Hepatocyte (in vitro differentiated cells): ENCODE results near the gene TMEM169.

Source experiments
- EZH2 ChIP-seq: fragments of 200-600 bp; sonication (generic); IDR thresholded peaks from 2 replicates; pipeline ENCODE4 v1.6.1; 2016; ENCODE audit warnings: antibody characterized with exemption, mild to moderate bottlenecking, borderline replicate concordance
- EZH2phosphoT487 ChIP-seq: fragments of 200-600 bp; sonication (generic); IDR thresholded peaks from one replicate; pipeline ENCODE4 v1.6.1; 2018; ENCODE audit warnings: antibody characterized with exemption, mild to moderate bottlenecking, low read depth, moderate library complexity; ENCODE audit not compliant: unreplicated experiment, severe bottlenecking
- TF ChIP-seq, protein P1 (sequence below): fragments of 200-600 bp; sonication (generic); IDR thresholded peaks from 2 replicates; pipeline ENCODE4 v1.5.1; 2016; ENCODE audit warnings: antibody characterized with exemption, mild to moderate bottlenecking; ENCODE audit not compliant: poor library complexity

- TF ChIP-seq, protein P1, sequence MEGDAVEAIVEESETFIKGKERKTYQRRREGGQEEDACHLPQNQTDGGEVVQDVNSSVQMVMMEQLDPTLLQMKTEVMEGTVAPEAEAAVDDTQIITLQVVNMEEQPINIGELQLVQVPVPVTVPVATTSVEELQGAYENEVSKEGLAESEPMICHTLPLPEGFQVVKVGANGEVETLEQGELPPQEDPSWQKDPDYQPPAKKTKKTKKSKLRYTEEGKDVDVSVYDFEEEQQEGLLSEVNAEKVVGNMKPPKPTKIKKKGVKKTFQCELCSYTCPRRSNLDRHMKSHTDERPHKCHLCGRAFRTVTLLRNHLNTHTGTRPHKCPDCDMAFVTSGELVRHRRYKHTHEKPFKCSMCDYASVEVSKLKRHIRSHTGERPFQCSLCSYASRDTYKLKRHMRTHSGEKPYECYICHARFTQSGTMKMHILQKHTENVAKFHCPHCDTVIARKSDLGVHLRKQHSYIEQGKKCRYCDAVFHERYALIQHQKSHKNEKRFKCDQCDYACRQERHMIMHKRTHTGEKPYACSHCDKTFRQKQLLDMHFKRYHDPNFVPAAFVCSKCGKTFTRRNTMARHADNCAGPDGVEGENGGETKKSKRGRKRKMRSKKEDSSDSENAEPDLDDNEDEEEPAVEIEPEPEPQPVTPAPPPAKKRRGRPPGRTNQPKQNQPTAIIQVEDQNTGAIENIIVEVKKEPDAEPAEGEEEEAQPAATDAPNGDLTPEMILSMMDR = no peak
- no peak for TF ChIP-seq EZH2
- TF ChIP-seq EZH2phosphoT487 = no peak
These were observed 29.4 kb downstream of the TMEM169 start for GRCh38 chr2:216111122-216111521.
